Measurements from ENCODE around the gene TNFRSF1B. TPM values are rescaled to one million over a fixed set of nuclear protein-coding genes. Genes with fewer than 3 reads are reported as not detected.
A peak's percentile ranks its signal among the peaks of the same experiment; 100 is the strongest.

The TNFRSF1B gene
- total RNA-seq, 4 donors from 2014 or later = 37.1 to 92.8 (median 64.0) TPM

DNA sequence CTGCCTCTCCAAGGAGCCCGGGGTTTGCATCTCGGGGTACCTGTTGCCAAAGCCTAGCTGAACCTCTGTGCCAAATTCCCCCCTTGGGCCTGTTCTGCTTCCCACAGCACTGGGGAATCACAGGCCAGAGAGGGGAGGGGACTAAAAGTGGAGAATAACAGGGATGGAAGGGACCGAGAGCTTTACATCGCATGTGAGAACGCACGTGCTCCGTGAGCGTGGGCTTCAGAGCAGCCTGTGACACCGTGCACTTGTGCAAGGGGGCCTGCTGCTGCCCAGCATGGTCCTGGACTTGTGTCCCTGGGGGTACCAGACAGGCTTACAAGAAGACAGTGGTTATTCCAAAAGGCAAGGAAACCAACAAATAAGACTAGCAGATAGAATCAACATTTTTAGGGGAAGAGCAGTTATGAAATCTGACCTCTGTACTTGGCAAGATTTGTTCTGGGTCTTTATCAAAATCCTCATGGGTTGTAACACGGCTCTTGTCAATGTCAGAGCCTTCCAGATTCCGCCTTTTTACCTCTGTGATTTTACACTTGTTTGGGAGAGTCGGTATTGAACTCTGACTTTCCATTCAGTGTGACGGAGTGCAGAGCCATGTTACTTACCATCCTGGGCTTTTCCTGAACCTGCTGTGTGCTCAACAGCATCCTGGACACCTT, 36.2 kb upstream of the TNFRSF1B start:
- Histone ChIP-seq H3K27me3 (no peaks in the 10 kb centered on the region), H3K27ac (no peak overlapping the region), H3K4me1 (peaks cover 0 to 17% (median 10%) of the 10 kb centered on the region in 4 donors), H3K9me3 (no peaks in the 10 kb centered on the region), H3K36me3 (no peaks in the 10 kb centered on the region), H3K4me3 (no peak overlapping the region)
- no peak for DNase-seq
- TF ChIP-seq, protein P1, sequence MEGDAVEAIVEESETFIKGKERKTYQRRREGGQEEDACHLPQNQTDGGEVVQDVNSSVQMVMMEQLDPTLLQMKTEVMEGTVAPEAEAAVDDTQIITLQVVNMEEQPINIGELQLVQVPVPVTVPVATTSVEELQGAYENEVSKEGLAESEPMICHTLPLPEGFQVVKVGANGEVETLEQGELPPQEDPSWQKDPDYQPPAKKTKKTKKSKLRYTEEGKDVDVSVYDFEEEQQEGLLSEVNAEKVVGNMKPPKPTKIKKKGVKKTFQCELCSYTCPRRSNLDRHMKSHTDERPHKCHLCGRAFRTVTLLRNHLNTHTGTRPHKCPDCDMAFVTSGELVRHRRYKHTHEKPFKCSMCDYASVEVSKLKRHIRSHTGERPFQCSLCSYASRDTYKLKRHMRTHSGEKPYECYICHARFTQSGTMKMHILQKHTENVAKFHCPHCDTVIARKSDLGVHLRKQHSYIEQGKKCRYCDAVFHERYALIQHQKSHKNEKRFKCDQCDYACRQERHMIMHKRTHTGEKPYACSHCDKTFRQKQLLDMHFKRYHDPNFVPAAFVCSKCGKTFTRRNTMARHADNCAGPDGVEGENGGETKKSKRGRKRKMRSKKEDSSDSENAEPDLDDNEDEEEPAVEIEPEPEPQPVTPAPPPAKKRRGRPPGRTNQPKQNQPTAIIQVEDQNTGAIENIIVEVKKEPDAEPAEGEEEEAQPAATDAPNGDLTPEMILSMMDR (IDR thresholded peaks at IDR 0.05) = no peak
- TF ChIP-seq POLR2A (IDR thresholded peaks at IDR 0.05) = no peak

DNA sequence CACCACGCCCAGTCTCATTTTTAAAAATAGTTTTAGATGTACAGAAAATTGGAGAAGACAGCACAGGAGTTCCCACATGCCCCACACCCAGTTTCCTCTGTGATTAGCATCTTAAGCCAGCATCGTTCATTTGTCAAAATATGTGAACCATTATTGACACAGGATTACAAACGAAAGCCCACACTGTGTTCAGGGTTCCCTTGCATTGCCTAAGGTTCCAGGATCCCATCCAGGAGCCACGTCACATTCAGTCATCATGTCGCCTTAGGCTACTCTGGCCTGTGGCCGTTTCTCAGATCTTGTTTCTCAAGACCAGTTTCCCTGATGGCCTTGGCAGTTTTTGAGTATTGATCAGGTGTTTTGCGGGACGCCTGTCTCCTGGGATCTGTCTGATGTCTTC, 34.7 kb upstream of the TNFRSF1B start:
- no peak for DNase-seq
- H3K4me1 ChIP-seq = peaks cover 0 to 15% (median 4%) of the 10 kb centered on the region in 4 donors
- TF ChIP-seq, protein P1 (IDR thresholded peaks at IDR 0.05) = no peak
- TF ChIP-seq POLR2A (IDR thresholded peaks at IDR 0.05) = no peak
- no peak overlapping the region for H3K27ac ChIP-seq
- H3K36me3 ChIP-seq = no peaks in the 10 kb centered on the region
- no peaks in the 10 kb centered on the region for H3K27me3 ChIP-seq
- no peaks in the 10 kb centered on the region for H3K9me3 ChIP-seq
- H3K4me3 ChIP-seq = no peak overlapping the region

- Histone ChIP-seq H3K4me3 (no peak overlapping the region), H3K36me3 (no peaks in the 10 kb centered on the region), H3K27me3 (no peaks in the 10 kb centered on the region), H3K27ac (no peak overlapping the region), H3K9me3 (no peaks in the 10 kb centered on the region), H3K4me1 (peaks cover 0 to 15% (median 4%) of the 10 kb centered on the region in 4 donors)
- TF ChIP-seq, protein P1 (IDR thresholded peaks at IDR 0.05) = no peak
- no peak for DNase-seq
Measured at GRCh38 chr1:12134716-12135115, 32.1 kb upstream of the TNFRSF1B start.

DNA sequence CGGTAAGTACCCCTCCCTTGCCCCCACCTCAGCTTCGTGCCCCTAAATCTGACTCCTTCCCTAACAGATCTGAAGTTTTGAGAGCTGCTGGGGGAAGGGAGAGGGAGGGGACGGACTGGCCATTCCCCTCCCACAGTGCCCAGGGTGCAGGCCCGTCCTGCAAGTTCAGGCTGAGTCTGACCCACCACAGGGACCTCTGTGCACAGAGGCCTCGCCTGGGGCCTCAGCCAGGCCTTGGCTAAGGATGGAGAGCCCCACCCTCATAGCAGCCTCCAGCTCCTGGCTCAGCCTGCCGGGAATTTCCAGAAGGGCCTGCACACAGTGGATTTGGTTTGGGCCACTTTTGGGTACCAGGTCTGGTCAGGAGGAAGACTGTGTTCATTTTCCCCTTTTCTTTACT, 31.2 kb upstream of the TNFRSF1B start:
- no peak for TF ChIP-seq POLR2A (IDR thresholded peaks at IDR 0.05)
- TF ChIP-seq, protein P1 (IDR thresholded peaks at IDR 0.05) = no peak
- peak overlapping the region in 1 of 4 donors; percentile 38 for H3K27ac ChIP-seq
- no peaks in the 10 kb centered on the region for H3K27me3 ChIP-seq
- no peaks in the 10 kb centered on the region for H3K36me3 ChIP-seq
- no peak for DNase-seq
- H3K9me3 ChIP-seq = no peaks in the 10 kb centered on the region
- peaks cover 0 to 15% (median 2%) of the 10 kb centered on the region in 4 donors for H3K4me1 ChIP-seq
- no peak overlapping the region for H3K4me3 ChIP-seq

DNA sequence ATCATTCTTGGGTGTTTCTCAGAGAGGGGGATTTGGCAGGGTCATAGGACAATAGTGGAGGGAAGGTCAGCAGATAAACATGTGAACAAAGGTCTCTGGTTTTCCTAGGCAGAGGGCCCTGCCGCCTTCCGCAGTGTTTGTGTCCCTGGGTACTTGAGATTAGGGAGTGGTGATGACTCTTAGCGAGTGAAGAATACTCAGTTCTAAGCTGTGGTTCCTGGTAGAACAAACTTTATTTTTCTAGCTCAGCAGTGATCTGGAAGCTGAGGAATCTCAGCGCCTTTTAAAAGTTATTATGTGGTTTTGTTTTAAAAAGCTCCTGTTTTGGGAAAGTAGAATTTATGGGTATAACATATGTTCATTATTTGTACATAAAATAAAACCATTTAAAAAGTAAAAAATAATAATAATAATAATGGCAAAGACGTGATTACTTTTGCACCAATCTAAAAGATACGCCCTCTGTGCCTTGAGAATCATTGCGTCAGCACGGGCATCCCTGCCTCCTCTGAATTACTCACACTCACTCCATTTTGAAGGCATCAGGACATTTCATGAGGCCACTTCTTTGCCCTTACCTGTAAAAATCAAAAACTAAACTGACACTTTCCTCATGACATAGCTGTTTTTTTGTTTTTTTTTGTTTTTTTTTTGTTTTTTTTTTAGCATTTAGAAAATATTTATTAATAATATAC, 29.7 kb upstream of the TNFRSF1B start:
- DNase-seq = no peak
- Histone ChIP-seq H3K4me3 (no peak overlapping the region), H3K27ac (no peak overlapping the region), H3K4me1 (peaks cover 0 to 9% (median 2%) of the 10 kb centered on the region in 4 donors), H3K27me3 (no peaks in the 10 kb centered on the region), H3K36me3 (no peaks in the 10 kb centered on the region), H3K9me3 (no peaks in the 10 kb centered on the region)
- TF ChIP-seq POLR2A (IDR thresholded peaks at IDR 0.05) = no peak
- TF ChIP-seq, protein P1 (IDR thresholded peaks at IDR 0.05) = no peak
